Panc1 (cell line): ENCODE results near the gene HS1BP3. TPM values are rescaled to one million over a fixed set of nuclear protein-coding genes. Genes with fewer than 3 reads are reported as not detected.
A peak's percentile ranks its signal among the peaks of the same experiment; 100 is the strongest.

Experiments used
- ATAC-seq: fragments of 200-7000 bp; cut with Tn5 transposase; 2 replicates; pipeline ENCODE4 v1.9.1; 2020; ENCODE audit warnings: mild to moderate bottlenecking, moderate library complexity
- BruUV-seq: library from RNA; stranded (reverse); fragments of 400-500 nt; replicated peaks from 2 replicates; lab custom pipeline; 2021; lab: Mats Ljungman, UMichigan
- CTCF ChIA-PET: fragments of 300-600 bp; sonication (Branson Sonifier 250); formaldehyde crosslinking; loops from one replicate; lab custom pipeline; 2022; ENCODE audit warnings: antibody characterized with exemption; lab: Charles Lee
- POLR2A ChIA-PET: fragments of 300-600 bp; sonication (Branson Sonifier 250); formaldehyde crosslinking; loops from one replicate; lab custom pipeline; 2022; ENCODE audit warnings: antibody characterized with exemption; lab: Charles Lee
- DNase-seq: peaks from one replicate; pipeline ENCODE4 v3.0.0-alpha.2; 2010; ENCODE audit warnings: low read depth, low spot score
- H3K27ac ChIP-seq: 2 replicates; pipeline ENCODE4 v1.5.1; 2011; ENCODE audit warnings: mild to moderate bottlenecking, low read length, inconsistent platforms
- H3K27me3 ChIP-seq: fragments of 200-500 bp; sonication (Bioruptor generic); 2 replicates; pipeline ENCODE4 v1.6.0; 2014; ENCODE audit warnings: low read length, inconsistent platforms; ENCODE audit not compliant: control insufficient read depth, insufficient read depth
- H3K36me3 ChIP-seq: fragments of 200-500 bp; sonication (Bioruptor generic); 2 replicates; pipeline ENCODE4 v1.5.1; 2014; ENCODE audit warnings: inconsistent platforms, mild to moderate bottlenecking, low read length, moderate library complexity; ENCODE audit not compliant: control insufficient read depth, insufficient read depth
- H3K4me1 ChIP-seq: 2 replicates; pipeline ENCODE4 v1.5.1; 2011; ENCODE audit warnings: inconsistent platforms, mild to moderate bottlenecking, low read length, moderate library complexity; ENCODE audit not compliant: control insufficient read depth, insufficient read depth
- H3K4me3 ChIP-seq, 2 experiments: 2 replicates each; pipeline ENCODE4 v1.5.1; 2011 to 2012; ENCODE audit warnings: low read depth in 2 of 2, low read length in 2 of 2, mild to moderate bottlenecking in 2 of 2, inconsistent platforms in 1 of 2, moderate library complexity in 1 of 2
- H3K9me3 ChIP-seq: fragments of 200-500 bp; sonication (Bioruptor generic); 2 replicates; pipeline ENCODE4 v1.5.1; 2014; ENCODE audit warnings: low read depth, mild to moderate bottlenecking, inconsistent platforms, low read length, moderate library complexity; ENCODE audit not compliant: control insufficient read depth, insufficient read depth
- CTCF ChIP-seq: fragments of 450-650 bp; IDR thresholded peaks from 2 replicates; pipeline ENCODE4 v1.5.1; 2017; ENCODE audit warnings: mild to moderate bottlenecking
- POLR2AphosphoS5 ChIP-seq: IDR thresholded peaks from 2 replicates; pipeline ENCODE4 v1.6.1; 2012; ENCODE audit warnings: mild to moderate bottlenecking, low read depth, low read length, moderate library complexity
- REST ChIP-seq, 2 experiments: IDR thresholded peaks; 2 replicates each; pipeline ENCODE4 v1.6.1; 2011 to 2012; ENCODE audit warnings: low read depth in 2 of 2, control low read depth in 1 of 2, low read length in 1 of 2, mild to moderate bottlenecking in 1 of 2, moderate library complexity in 1 of 2; ENCODE audit not compliant: insufficient read depth in 1 of 2
- SIN3A ChIP-seq: IDR thresholded peaks from 2 replicates; pipeline ENCODE4 v1.6.1; 2012; ENCODE audit warnings: low read depth, mild to moderate bottlenecking, low read length, moderate library complexity, borderline replicate concordance; ENCODE audit not compliant: insufficient read depth
- TCF7L2 ChIP-seq: IDR thresholded peaks from 2 replicates; pipeline ENCODE4 v1.6.1; 2011; ENCODE audit warnings: mild to moderate bottlenecking, low read depth, low read length, inconsistent platforms
- in situ Hi-C: cut with HindIII; loops from 2 replicates; pipeline ENCODE4 v1.10.0; 2016; ENCODE audit warnings: low sequenced_read_pairs, low pct_unique_long_range_greater_than_20kb
- intact Hi-C: fragments of 100-400 bp; cut with micrococcal nuclease; formaldehyde crosslinking; loops from one replicate; pipeline ENCODE4 v1.10.0; 2022; ENCODE audit not compliant: unreplicated experiment
- total RNA-seq: library from RNA; stranded (reverse); gene quantifications from one replicate; pipeline ENCODE4 v1.2.1, GENCODE V29; 2021; ENCODE audit not compliant: unreplicated experiment

Gene HS1BP3
- total RNA-seq, 1 experiment from 2014 or later: 46.1 TPM

GRCh38 chr2:20595439-20596192 is 55.3 kb downstream of the HS1BP3 start:
- Histone ChIP-seq H3K9me3 (no peaks in the 10 kb centered on the region), H3K36me3 (no peaks in the 10 kb centered on the region), H3K4me3 (no peak overlapping the region), H3K27me3 (no peaks in the 10 kb centered on the region), H3K4me1 (peaks cover 32% of the 10 kb centered on the region), H3K27ac (peak overlapping the region; percentile 51; the same call in 1 of the 2 replicates)
- no peak for DNase-seq
- in situ Hi-C loops: no loop called here
- CTCF ChIA-PET: interaction anchor here (1.0 kb wide), 1 partner anchor 149 kb away, joined by 3 read pairs; the partner anchor contains the start of gene RHOB
- no TSS peak for BruUV-seq
- TF ChIP-seq REST (IDR thresholded peaks at IDR 0.05; ENCODE audit: insufficient read depth in 1 of 2, low read depth in 2 of 2, low read length in 1 of 2) (no peak), POLR2AphosphoS5 (no peak), SIN3A (no peak), TCF7L2 (no peak), CTCF (no peak)
- POLR2A ChIA-PET: interaction anchor here (0.6 kb wide), 1 partner anchor 9 kb away, joined by 3 read pairs; no protein-coding TSS in a partner anchor
- ATAC-seq: peak; percentile 17; the same call in 1 of the 2 replicates
- intact Hi-C loops: loop anchor here (10.0 kb wide), 1 partner anchor 151 kb away; the partner anchor contains the start of gene RHOB

DNA sequence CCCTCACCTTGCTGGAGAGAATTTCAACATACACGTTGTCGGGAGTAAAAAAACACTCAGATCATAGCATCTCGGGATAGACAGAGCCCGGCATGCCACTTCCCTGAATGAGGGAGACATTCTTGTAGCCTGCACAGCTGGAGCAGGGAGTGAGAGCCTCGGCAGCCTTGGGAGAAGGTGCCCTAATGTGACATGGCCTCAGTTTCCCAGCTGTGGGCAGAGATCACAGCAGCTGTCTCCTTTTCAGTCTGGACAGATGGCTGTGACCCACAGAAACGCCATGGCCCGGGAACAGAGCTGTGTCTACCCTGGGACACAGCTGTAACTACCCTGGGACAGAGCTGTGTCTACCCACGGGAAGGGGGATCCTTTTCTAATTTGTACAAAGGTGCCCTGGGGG is 55.9 kb downstream of the HS1BP3 start:
- Histone ChIP-seq H3K27ac (peak overlapping the region; percentile 80), H3K4me3 (no peak overlapping the region), H3K27me3 (no peaks in the 10 kb centered on the region), H3K4me1 (peaks cover 32% of the 10 kb centered on the region), H3K9me3 (no peaks in the 10 kb centered on the region), H3K36me3 (no peaks in the 10 kb centered on the region)
- ATAC-seq: no peak
- ChIA-PET POLR2A (no interaction called here), CTCF (no interaction called here)
- in situ Hi-C loops (no loop called here), intact Hi-C loops (loop anchor here (10.0 kb wide), 1 partner anchor 150 kb away; the partner anchor contains the start of gene RHOB)
- no TSS peak for BruUV-seq
- no peak for TF ChIP-seq POLR2AphosphoS5
- no peak for DNase-seq
